ENCODE measurements around the gene ZBTB42. TPM values are rescaled to one million over a fixed set of nuclear protein-coding genes. Genes with fewer than 3 reads are reported as not detected.

ZBTB42 gene
- total RNA-seq, 2 experiments from 2014 or later = 1.3 TPM

GRCh38 chr14:104792945-104793702, 7.8 kb upstream of the ZBTB42 start:
- H3K4me1 Mint-ChIP-seq (ENCODE audit: low read depth) = peaks cover 29% of the 10 kb centered on the region
- intact Hi-C loops (cut with micrococcal nuclease) = no loop called here

GRCh38 chr14:104793703-104793959, 7.3 kb upstream of the ZBTB42 start:
- TF ChIP-seq, protein P1, sequence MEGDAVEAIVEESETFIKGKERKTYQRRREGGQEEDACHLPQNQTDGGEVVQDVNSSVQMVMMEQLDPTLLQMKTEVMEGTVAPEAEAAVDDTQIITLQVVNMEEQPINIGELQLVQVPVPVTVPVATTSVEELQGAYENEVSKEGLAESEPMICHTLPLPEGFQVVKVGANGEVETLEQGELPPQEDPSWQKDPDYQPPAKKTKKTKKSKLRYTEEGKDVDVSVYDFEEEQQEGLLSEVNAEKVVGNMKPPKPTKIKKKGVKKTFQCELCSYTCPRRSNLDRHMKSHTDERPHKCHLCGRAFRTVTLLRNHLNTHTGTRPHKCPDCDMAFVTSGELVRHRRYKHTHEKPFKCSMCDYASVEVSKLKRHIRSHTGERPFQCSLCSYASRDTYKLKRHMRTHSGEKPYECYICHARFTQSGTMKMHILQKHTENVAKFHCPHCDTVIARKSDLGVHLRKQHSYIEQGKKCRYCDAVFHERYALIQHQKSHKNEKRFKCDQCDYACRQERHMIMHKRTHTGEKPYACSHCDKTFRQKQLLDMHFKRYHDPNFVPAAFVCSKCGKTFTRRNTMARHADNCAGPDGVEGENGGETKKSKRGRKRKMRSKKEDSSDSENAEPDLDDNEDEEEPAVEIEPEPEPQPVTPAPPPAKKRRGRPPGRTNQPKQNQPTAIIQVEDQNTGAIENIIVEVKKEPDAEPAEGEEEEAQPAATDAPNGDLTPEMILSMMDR (IDR thresholded peaks at IDR 0.05) = no peak
- H3K4me3 Mint-ChIP-seq = peak overlapping the region; percentile 89
- peak overlapping the region; percentile 81 for H3K27ac Mint-ChIP-seq
- no peaks in the 10 kb centered on the region for H3K27me3 Mint-ChIP-seq
- DNase-seq (no peak), ATAC-seq (no peak)
- no peaks in the 10 kb centered on the region for H3K36me3 Mint-ChIP-seq (ENCODE audit: low read depth)
- intact Hi-C loops (cut with micrococcal nuclease) = no loop called here
- H3K4me1 Mint-ChIP-seq (ENCODE audit: low read depth) = peaks cover 29% of the 10 kb centered on the region
- CTCF ChIA-PET = interaction anchor here (1.8 kb wide), 1 partner anchor 25 kb away, joined by 6 read pairs; no protein-coding TSS in a partner anchor
- POLR2A ChIA-PET = interaction anchor here (1.7 kb wide), 1 partner anchor 9 kb away, joined by 5 read pairs; no protein-coding TSS in a partner anchor
- no peaks in the 10 kb centered on the region for H3K9me3 Mint-ChIP-seq

More at GRCh38 chr14:104792945-104793702, 7.8 kb upstream of the ZBTB42 start:
- Mint-ChIP-seq H3K36me3 (ENCODE audit: low read depth) (no peaks in the 10 kb centered on the region), H3K9me3 (no peaks in the 10 kb centered on the region), H3K27me3 (no peaks in the 10 kb centered on the region), H3K4me3 (peak overlapping the region; percentile 89), H3K27ac (no peak overlapping the region)
- ATAC-seq = no peak
- ChIA-PET CTCF (interaction anchor here (1.0 to 1.8 kb wide), 2 partner anchors 24 kb away, joined by 4 to 6 read pairs; no protein-coding TSS in a partner anchor), POLR2A (interaction anchor here (0.5 to 1.7 kb wide), 2 partner anchors 9 to 28 kb away, joined by 3 to 5 read pairs; no protein-coding TSS in a partner anchor)
- DNase-seq = no peak
- TF ChIP-seq, protein P1 (IDR thresholded peaks at IDR 0.05) = no peak

- ChIA-PET CTCF (interaction anchor here (1.2 to 1.8 kb wide), 3 partner anchors 25 to 32 kb away, joined by 3 to 6 read pairs (median 4); no protein-coding TSS in a partner anchor), POLR2A (interaction anchor here (1.1 to 1.7 kb wide), 2 partner anchors 10 to 32 kb away, joined by 3 to 5 read pairs; no protein-coding TSS in a partner anchor)
- peak; percentile 77 for DNase-seq
- H3K27me3 Mint-ChIP-seq = no peaks in the 10 kb centered on the region
- intact Hi-C loops (cut with micrococcal nuclease) = no loop called here
- peaks cover 29% of the 10 kb centered on the region for H3K4me1 Mint-ChIP-seq (ENCODE audit: low read depth)
- TF ChIP-seq, protein P1 (IDR thresholded peaks at IDR 0.05) = no peak
- peak overlapping the region; percentile 81 for H3K27ac Mint-ChIP-seq
- H3K4me3 Mint-ChIP-seq = peak overlapping the region; percentile 89
- ATAC-seq = peak; percentile 57
- H3K9me3 Mint-ChIP-seq = no peaks in the 10 kb centered on the region
- H3K36me3 Mint-ChIP-seq (ENCODE audit: low read depth) = no peaks in the 10 kb centered on the region
Observed at GRCh38 chr14:104794099-104794498, 6.8 kb upstream of the ZBTB42 start.

- ATAC-seq = peak; percentile 7
- no peaks in the 10 kb centered on the region for H3K27me3 Mint-ChIP-seq
- ChIA-PET POLR2A (interaction anchor here (1.1 to 1.7 kb wide), 2 partner anchors 10 to 32 kb away, joined by 3 to 5 read pairs; no protein-coding TSS in a partner anchor), CTCF (interaction anchor here (0.6 to 1.8 kb wide), 5 partner anchors 24 to 37 kb away, joined by 3 to 6 read pairs (median 4); no protein-coding TSS in a partner anchor)
- TF ChIP-seq, protein P1 (IDR thresholded peaks at IDR 0.05) = no peak
- H3K36me3 Mint-ChIP-seq (ENCODE audit: low read depth) = no peaks in the 10 kb centered on the region
- H3K4me1 Mint-ChIP-seq (ENCODE audit: low read depth) = peaks cover 29% of the 10 kb centered on the region
- H3K27ac Mint-ChIP-seq = peak overlapping the region; percentile 81
- peak overlapping the region; percentile 89 for H3K4me3 Mint-ChIP-seq
- intact Hi-C loops (cut with micrococcal nuclease) = no loop called here
- no peak for DNase-seq
- no peaks in the 10 kb centered on the region for H3K9me3 Mint-ChIP-seq
Observed at GRCh38 chr14:104794631-104794992, 6.3 kb upstream of the ZBTB42 start.

Measured in activated CD8-positive, alpha-beta T cell treated with anti-CD3 and anti-CD28 coated beads for 36 hours (primary cell).